ENCODE measurements around the gene C6orf132.
"Not testable (repeated sequence)": the region's sequence is repeated elsewhere in the genome, so short reads cannot be mapped to it uniquely, and the experiment has no call there.

Gene C6orf132, protein sequence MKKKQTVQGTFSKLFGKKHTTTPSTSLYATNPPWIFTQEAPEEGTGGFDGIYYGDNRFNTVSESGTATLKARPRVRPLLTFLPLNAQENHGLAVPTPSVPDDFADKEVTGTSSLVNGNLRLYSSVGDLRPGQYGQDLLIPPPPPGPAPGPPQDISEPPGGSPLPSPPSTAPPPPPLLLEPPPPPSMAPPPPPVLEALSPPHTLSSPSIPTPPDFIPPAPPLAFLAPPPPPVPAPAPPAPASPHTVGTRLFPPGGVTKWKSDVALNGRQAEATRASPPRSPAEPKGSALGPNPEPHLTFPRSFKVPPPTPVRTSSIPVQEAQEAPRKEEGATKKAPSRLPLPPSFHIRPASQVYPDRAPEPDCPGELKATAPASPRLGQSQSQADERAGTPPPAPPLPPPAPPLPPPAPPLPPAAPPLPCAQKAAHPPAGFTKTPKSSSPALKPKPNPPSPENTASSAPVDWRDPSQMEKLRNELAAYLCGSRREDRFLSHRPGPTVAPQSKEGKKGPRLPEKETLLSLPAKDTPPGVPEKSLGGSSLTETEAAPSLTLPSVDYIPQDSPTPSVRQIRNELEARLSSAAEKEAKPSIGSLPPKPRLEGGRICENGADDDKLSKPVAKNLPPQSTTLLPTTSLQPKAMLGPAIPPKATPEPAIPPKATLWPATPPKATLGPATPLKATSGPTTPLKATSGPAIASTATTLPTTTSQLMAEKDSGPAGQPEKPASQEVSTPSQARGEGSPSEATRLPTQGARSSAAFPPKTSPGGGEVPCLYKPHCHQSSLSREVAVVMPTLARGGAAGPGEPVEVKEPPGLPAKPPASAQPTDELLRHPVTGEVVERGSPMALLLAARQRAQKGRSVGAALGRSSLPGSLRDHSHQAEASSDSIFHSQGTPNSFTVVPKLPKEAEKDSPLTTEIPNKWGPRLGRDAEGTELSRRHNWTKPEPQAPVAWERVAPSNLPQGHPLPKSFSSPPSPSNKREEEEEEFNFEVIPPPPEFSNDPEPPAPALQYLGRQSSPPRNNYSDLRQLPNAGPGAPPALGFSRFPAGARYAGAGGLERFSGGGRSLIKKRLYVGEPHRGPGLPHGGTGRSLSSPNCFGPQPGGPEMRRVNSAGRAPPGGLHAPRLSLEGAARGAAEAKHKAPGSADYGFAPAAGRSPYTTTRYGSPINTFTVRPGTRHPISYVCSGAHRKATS

DNA sequence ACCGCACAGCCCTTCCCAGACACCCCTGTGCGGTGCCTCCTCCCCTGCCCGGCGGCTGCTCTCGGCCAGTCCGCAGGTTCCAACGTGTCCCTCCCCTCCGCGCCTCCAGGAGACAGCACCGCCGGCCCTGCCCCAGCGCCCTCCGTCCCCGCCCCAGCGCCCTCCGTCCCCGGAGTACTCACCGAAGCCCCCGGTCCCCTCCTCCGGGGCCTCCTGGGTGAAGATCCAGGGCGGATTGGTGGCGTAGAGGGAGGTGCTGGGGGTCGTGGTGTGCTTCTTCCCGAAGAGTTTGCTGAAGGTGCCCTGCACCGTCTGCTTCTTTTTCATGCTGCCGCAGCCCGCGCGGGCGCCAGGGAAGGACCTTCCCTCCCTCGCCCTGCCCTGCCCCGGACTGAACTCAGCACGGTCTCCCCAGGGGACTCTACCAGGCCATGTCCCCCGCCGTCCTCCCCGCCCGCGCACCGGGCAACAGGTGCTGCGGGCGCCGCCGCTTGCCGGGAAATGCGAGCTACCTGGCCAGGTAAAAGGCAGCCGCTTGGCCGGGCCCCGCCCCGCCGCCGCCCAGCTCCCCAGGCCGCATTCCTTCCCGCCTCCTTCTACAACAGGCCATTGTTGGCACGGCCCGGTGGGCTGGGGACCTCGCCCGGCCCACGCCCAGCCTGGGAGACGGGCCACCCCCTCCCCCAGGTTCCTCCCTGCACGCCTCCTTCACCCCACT, at the start of gene C6orf132:
TSS of gene C6orf132 (minus strand) at position 503 of the 718 bp plus-strand sequence. CDS start at position 327, 176 bp downstream.
- no peak for DNase-seq (ENCODE audit: low read depth)

DNA sequence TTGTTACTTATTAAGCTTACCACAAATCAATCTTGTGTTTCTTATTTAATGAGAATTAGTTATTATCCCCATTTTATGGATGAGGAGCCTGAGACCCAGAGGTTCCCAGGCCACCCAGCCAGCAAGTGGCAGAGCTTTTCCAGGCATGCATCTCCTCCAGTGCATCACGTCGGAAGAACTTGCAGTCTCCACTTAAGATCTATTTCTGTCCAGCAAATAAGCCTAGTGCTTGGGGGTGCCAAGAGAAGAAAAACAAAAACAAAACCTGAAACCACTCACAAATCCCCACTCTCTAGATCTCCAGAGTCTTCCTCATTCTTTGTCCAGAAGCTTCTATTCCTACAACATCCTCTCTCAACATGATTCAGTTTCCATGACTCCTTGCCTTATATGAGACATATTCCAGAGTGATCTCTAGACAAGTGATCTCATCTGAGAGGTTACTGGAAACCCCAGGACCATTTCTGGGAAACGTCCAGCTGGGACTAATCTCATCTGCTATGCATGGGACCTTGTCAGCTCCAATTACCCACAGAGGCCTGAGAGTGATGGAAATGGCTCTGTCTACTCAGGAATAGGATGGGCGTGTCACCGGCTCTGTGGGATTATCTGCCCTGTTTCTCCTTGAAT, 48.2 kb upstream of the C6orf132 start:
- no peak for DNase-seq (ENCODE audit: low read depth)

DNA sequence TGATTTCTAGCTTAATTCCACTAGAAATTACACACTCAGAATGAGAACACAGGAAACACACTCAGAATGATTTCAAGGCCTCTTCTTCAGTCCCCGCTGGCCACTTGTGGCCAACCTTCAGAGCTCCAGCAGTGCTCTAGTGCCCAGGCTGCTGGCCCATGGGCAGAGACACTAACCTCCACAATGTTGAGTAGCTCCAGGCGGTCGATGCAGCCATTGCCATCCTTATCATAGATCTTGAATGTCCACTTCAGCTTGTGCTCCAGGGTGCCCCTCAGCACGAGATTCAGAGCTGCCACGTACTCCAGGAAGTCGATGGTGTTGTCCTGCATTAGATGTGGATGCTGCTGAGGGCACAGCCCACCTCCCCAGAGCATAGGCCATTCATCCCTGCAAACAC, 46.0 kb upstream of the C6orf132 start:
- DNase-seq (ENCODE audit: low read depth): no peak

DNA sequence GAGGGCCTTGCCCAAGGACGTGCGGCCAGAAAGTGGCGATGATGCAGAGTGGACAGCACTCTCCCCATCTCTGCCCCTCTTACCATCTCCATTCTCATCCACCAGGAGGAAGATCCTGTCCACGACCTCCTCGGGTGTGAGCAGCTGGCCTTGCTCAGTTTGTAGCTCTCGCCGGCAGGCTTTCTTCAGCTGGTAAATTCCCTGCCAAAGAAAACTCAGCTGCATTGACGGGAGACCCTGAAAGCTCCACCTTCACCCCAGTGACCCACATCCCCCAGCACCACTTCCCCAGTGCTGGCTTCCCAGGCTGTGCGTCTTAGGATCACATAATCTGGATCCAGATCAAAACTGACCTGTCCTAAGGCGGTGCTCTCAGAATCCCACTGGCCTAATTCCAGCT, 43.2 kb upstream of the C6orf132 start:
- no peak for DNase-seq (ENCODE audit: low read depth)

DNA sequence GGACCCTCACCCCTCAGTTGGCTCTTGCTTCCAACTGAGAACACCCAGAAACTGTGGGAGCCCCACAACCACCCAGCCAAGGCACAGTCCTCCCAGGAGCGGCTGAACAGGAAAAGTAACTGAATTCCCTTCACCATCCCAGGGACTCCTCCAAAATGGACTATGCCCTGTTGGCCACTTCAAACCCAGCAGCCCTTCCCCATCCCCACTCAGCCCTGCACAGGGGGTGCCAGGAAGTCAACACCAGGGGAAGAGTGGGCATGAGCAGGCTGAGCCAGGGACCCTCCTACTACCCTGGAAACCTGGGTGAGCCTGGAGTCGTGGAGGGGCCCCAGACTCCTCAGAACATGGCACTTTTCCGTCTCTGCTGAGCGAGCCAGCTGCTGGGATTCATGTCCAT, 42.1 kb upstream of the C6orf132 start:
- no peak for DNase-seq (ENCODE audit: low read depth)

DNA sequence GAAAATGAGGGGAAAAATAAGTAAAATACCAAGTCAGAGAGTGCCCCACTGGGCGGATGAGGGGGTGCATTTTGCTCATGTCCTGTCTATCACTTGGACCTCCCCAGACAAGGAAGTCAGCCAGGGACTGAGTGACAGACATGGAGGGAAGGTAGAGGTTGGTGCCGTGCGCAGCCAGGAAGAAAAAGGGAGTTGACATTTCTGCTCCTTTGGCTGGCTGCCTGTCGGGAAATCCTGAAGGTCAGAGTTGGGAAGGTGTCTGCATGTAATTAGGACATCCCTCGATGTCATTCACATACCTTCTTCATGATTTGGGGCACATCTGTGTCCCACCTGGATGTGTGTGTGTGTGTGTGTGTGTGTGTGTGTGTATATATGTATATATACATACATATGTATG, 39.7 kb upstream of the C6orf132 start:
- DNase-seq (ENCODE audit: low read depth): no peak

DNA sequence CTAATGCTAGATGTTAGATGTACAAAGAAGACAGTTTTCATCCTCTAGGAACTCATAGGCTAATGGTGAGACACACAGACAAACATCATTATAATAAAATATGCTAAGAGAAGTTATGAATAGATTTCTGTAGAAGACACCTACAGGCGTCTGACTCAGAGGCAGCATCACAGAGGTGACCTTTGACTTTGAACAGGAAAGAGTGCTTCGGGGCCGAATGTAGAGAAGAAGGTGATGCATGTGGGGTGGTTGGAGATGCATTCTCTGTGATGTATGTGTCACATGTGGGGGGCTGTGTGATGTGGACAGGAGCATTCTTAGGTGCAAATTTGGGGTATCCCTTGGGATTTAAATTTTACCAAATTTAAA, 37.5 kb upstream of the C6orf132 start:
- no peak for DNase-seq (ENCODE audit: low read depth)

DNA sequence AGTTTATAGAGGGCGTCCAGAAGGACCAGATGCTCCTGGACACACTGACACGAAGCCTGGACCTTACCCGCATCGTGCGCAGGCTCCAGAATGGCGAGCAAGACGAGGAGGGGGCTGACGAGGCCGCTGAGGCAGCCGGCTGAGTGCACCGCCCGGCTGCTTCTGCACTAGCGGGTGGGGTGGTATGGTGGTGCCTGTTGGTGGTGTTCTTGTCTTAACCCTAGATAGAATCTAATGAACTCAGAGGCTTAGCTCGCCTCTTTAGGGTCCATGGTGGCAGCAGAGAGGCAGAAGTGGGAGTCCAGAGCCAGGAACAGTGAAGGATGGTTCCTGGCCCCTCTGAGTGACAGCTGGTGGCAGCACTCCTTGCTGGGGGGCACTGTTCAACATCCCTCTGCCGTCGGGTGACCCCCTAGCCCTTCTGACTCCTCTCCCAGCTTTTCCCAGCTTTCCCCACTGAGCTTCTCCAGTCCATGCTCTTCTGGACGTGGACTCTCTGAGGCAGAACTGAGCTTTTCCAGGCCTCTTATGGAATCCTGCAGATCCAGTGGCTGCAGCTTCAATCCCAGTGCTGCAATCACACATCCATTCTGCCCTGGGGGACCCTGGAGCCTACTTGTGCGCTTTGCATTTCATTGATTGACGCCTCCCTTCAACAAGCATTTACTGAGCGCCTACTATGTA, 37.0 kb upstream of the C6orf132 start:
- no peak for DNase-seq (ENCODE audit: low read depth)

DNA sequence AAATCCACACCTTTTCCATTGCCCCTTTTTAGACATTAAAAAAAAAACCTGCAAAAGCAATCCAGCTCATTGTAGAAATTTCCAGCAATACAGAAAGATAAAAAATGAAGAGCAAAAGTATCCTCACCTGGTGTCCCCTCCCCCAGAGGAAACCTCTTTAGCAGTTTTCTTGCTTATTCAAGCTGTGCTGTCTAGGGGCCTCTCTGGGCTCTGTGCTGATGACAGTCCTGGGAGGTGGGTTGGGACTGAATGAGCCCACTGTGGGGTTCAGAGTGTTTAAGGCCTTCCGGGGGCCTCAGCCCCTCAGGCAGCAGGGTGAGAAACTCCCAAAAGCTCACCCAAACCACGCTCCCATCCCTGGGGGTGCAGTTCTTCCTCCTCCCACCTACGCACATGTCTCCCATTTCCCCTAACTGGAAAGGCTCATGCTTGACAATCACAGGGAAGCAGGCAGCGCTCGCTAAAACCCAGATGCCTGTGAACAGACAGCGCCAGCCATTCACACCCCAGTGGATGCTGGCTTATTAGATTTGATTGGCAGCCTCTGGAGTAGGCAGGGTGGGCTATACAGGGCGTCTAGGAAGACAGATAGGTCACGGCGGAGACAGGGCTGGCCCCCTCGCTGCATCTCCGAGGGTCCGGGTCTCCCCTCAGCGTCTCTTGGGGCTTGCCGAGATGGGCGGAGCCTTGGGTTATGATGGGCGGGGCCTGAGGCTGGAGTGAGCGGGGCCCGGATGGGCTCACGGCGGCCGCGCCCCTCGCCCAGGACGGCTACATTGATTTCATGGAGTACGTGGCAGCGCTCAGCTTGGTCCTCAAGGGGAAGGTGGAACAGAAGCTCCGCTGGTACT, 35.3 kb upstream of the C6orf132 start:
- no peak for DNase-seq (ENCODE audit: low read depth)

DNA sequence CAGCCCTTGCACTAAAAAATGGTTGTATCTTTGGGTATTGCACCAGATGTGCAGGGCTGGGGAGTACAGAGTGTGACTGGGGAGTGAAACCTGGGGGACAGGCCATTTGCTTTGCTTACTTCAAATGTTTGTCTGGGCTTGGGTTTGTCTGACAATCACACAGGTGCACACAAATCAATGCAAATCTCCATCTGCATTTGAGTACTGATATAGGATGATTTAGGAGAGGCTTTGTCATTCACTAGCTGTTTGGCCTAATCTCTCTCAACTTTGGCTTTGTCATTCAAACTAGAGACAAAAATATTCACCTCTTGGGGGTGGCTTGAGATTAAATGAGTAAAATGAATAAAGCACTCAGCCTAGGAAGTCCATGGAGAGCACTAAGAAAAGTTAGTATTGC, 34.6 kb upstream of the C6orf132 start:
- no peak for DNase-seq (ENCODE audit: low read depth)

DNA sequence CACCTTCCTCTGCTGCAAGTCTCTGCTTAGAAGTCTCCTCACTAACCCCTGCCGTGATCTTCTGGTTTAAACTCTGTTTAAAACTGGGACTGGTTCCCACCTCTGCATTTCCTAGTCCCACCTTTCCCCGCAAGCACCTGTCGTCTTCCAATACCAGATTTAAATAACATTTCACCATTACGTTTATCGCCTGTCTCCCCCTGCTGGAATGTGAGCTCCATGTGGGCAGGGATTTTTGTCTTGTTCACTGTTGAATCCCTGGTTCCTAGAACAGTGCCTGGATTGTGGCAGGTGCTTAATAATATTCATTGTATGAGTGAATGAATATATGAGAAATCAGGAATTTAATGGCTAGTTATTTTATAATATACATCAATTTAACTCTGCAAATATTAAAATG, 33.4 kb upstream of the C6orf132 start:
- DNase-seq (ENCODE audit: low read depth): no peak

DNA sequence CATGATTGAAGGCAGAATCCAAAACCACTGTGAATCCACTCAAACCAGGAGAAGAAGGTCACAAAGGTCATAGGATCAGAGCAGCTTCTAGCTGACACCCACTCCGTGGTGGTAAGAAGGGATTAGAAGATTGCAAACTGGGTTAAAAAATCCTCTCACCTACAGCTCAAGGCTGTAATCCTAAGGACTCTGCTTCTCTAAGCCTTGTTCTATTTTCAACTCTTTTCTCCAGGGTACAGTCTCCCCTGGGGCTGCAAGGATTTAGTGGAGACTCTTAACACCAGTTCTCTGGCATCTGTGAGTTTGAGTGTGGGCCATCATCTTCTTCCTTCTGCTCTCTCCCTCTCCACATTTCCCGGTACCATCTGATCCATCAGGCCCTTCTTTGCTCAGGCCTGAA, 30.7 kb upstream of the C6orf132 start, which contains the start of gene GUCA1A:
TSS of gene GUCA1A (plus strand) at position 264 of the 400 bp plus-strand sequence. CDS start 250 bp downstream, outside the sequence.
- DNase-seq (ENCODE audit: low read depth): no peak

DNA sequence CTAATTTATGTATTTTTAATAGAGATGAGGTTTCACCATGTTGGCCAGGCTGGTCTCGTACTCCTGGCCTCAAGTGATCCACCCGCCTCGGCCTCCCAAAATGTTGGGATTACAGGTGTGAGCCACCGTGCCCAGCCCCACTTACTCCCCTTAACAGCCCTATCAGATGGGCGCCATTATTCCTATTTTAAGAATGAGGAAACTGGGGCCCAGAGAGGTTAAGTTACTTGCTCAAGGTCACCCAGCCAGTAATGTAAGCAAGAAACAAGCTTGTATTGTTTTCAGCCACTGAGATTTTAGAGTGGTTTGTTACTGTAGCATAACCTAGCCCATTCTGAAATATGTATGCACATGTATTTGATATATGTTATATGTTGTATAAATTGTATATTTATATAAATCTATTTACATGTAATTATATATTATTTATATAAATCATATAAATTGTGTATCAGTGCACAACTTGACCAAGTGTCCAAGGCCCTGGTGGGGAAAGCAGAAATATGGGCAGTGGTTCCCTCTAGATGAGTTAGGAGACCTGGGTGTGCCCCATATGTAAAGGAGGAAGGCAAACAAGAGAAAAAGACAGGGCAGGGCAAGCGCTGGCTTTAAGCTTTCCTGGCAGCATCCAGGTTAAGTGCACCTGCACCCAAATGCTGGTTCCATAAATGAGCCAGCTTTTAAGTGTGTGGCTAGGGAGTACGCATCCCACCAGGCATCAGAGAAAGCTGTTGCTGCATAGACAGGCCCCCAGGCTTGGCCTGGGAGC, 29.6 kb upstream of the C6orf132 start:
- DNase-seq (ENCODE audit: low read depth): no peak

DNA sequence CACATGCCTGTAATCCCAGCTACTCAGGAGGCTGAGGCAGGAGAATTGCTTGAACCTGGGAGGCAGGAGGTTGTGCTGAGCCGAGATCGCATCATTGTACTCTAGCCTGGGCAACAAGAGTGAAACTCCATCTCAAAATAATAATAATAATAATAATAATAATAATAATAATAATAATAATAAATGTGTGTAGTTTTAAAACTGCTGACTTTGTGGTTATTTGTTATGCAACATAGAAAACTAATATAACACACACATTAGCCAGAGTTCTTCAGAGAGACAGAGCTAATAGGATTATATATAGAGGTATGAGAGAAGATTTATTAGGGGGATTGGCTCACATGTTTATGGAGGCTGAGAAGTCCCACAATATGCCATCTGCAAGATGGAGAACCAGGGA, 27.4 kb upstream of the C6orf132 start:
- DNase-seq (ENCODE audit: low read depth): not testable (repeated sequence)

DNA sequence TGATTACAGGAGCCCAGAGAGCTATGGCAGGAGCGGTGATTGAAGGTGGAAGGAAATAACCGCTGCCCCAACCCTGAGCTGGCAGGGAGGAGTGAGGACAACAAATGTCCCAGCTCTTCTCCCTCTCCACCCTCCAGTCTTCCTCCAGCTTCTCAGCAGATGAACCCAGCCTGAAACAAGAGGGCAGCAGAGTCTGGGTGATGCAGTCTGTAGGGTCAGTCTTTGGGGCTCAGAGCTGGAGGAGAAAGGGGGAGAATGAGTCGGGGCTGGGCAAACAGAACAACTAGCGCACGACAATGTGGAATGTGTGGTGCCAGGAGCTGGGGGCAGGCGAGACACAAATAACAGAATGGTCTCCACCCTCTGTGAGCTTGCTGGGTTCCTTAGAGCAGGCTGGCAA, 26.2 kb upstream of the C6orf132 start:
- DNase-seq (ENCODE audit: low read depth): no peak

DNA sequence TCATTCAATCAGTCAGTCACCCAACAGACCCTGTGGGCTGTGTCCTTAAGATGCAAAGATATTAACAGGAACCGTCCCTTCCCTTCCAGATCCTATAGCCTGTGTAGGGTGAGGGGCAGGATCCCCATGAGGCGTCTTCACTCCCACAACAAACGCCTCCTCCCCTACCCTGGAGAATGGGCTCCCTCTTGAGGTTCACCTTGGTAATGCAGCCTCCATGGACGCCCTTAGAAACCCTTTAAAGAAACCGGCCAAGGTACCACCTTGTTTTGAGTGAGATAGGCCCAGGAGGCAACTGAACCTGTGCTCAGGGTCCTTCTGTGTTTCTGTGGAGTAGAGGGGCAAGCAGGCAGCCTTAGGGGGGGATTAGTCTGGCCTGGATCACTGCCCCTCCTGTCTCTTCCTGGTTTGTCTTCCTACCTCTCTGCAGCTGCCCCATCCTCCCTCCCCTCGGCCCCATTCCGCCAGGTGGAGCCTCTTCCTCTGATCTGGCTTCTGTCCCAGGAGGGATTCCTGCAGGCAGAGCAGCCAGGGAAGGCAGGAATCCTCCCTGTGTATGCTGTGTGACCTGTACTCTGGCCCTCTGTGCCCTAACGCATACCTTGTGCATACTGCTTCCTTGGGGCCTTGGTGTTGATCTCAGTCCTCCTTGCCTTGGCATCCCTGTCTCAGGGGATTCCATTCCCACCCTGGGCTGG, 24.2 kb upstream of the C6orf132 start:
- DNase-seq (ENCODE audit: low read depth): peak; percentile 53

DNA sequence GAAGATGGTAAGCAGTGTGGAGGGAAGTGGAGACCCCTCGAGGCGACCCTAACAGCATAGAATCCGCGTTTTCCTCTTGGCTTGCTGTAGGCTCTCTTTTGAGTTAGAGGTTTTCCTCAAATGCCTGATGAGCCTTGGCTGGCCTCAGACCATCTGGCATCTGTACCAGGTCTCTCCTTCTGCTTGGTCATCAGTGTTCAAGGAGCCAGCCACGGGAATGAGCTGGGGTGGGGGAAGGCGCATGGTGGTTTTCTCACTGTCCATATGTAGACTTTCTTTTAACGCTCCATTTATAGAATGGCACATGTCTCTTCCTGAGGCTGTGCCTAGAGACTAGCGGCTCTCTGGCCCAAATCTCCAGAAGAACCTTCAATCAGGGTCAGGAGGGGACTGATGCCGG, 22.6 kb upstream of the C6orf132 start:
- DNase-seq (ENCODE audit: low read depth): no peak

DNA sequence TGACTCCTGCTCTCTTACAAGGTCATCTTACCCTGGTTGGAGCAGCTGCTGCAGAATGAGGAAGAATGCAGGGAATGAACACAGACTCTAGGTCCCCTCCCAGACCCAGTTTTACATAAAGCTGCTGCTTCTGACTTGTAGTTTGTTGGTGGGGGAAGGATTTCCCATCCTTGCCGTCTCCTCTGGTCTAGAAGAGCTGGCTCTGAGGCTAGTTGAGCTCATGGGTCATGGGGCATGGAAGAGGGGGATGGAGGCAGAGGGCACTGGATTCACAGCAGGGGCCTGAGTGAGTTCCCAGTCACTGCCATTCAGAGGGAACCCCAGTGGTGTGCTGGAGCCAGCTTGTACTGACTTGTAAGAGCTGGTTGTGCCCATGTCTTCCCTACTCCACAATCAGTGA, 21.6 kb upstream of the C6orf132 start:
- no peak for DNase-seq (ENCODE audit: low read depth)

Measured in CMK (cell line).